ENCODE measurements around the gene ARHGEF9. TPM values are rescaled to one million over a fixed set of nuclear protein-coding genes. Genes with fewer than 3 reads are reported as not detected.

Gene ARHGEF9
- total and polyA plus RNA-seq, 4 experiments from 2014 or later, result 4.4 to 27.4 (median 13.9) TPM

GRCh38 chrX:63708801-63709200, 76.2 kb downstream of the ARHGEF9 start:
- CTCF ChIA-PET (ENCODE audit: partially characterized antibody), result no interaction called here
- intact Hi-C loops (cut with micrococcal nuclease), result no loop called here

GRCh38 chrX:63702556-63702955, 82.5 kb downstream of the ARHGEF9 start:
- no peak for DNase-seq
- H3K27me3 ChIP-seq (ENCODE audit: insufficient read depth, low read length), result no peaks in the 10 kb centered on the region
- H3K4me1 Mint-ChIP-seq, result no peaks in the 10 kb centered on the region
- ChIA-PET POLR2A (ENCODE audit: partially characterized antibody) (no interaction called here), CTCF (ENCODE audit: partially characterized antibody) (no interaction called here)
- no peaks in the 10 kb centered on the region for H3K9me3 ChIP-seq (ENCODE audit: control insufficient read depth in 1 of 2, low read length in 2 of 2)
- H3K27me3 Mint-ChIP-seq, result no peaks in the 10 kb centered on the region
- H3K4me3 ChIP-seq (ENCODE audit: low read length in 2 of 2), result no peak overlapping the region
- no peaks in the 10 kb centered on the region for H3K4me1 ChIP-seq (ENCODE audit: insufficient read depth, low read length)
- H3K27ac ChIP-seq (ENCODE audit: low read depth, low read length), result no peak overlapping the region
- no peak overlapping the region for H3K27ac Mint-ChIP-seq
- peaks cover 50 to 57% of the 10 kb centered on the region in 2 donors for H3K36me3 Mint-ChIP-seq
- H3K36me3 ChIP-seq (ENCODE audit: insufficient read depth, low read length), result no peaks in the 10 kb centered on the region
- intact Hi-C loops (cut with micrococcal nuclease), result no loop called here
- H3K9me3 Mint-ChIP-seq, result no peaks in the 10 kb centered on the region
- no peak overlapping the region for H3K4me3 Mint-ChIP-seq

More at GRCh38 chrX:63708801-63709200, 76.2 kb downstream of the ARHGEF9 start:
- no peak overlapping the region for H3K27ac Mint-ChIP-seq
- no peak for DNase-seq
- POLR2A ChIA-PET (ENCODE audit: partially characterized antibody), result no interaction called here
- no peaks in the 10 kb centered on the region for H3K27me3 ChIP-seq (ENCODE audit: insufficient read depth, low read length)
- no peaks in the 10 kb centered on the region for H3K4me1 ChIP-seq (ENCODE audit: insufficient read depth, low read length)
- no peaks in the 10 kb centered on the region for H3K9me3 Mint-ChIP-seq
- no peaks in the 10 kb centered on the region for H3K36me3 ChIP-seq (ENCODE audit: insufficient read depth, low read length)
- H3K4me1 Mint-ChIP-seq, result peaks cover 0 to 3% (median 2%) of the 10 kb centered on the region in 4 donors
- no peak overlapping the region for H3K4me3 ChIP-seq (ENCODE audit: low read length in 2 of 2)
- H3K27me3 Mint-ChIP-seq, result no peaks in the 10 kb centered on the region
- no peak overlapping the region for H3K27ac ChIP-seq (ENCODE audit: low read depth, low read length)
- H3K36me3 Mint-ChIP-seq, result peaks cover 23 to 33% of the 10 kb centered on the region in 2 donors
- H3K4me3 Mint-ChIP-seq, result no peak overlapping the region
- H3K9me3 ChIP-seq (ENCODE audit: control insufficient read depth in 1 of 2, low read length in 2 of 2), result no peaks in the 10 kb centered on the region

- intact Hi-C loops (cut with micrococcal nuclease), result no loop called here
- no peak overlapping the region for H3K4me3 Mint-ChIP-seq
Observed at GRCh38 chrX:63686878-63687714, 97.9 kb downstream of the ARHGEF9 start.

GRCh38 chrX:63680423-63680822, 104.6 kb downstream of the ARHGEF9 start:
- Histone ChIP-seq H3K27me3 (ENCODE audit: insufficient read depth, low read length) (no peaks in the 10 kb centered on the region), H3K4me1 (ENCODE audit: insufficient read depth, low read length) (no peaks in the 10 kb centered on the region), H3K27ac (ENCODE audit: low read depth, low read length) (no peak overlapping the region), H3K4me3 (ENCODE audit: low read length in 2 of 2) (no peak overlapping the region), H3K36me3 (ENCODE audit: insufficient read depth, low read length) (no peaks in the 10 kb centered on the region), H3K9me3 (ENCODE audit: control insufficient read depth in 1 of 2, low read length in 2 of 2) (no peaks in the 10 kb centered on the region)
- Mint-ChIP-seq H3K27me3 (no peaks in the 10 kb centered on the region), H3K9me3 (no peaks in the 10 kb centered on the region), H3K27ac (no peak overlapping the region), H3K4me1 (peaks cover 0 to 5% (median 0%) of the 10 kb centered on the region in 4 donors), H3K4me3 (no peak overlapping the region), H3K36me3 (peaks cover 34% of the 10 kb centered on the region in 2 donors)
- intact Hi-C loops (cut with micrococcal nuclease), result no loop called here
- POLR2A ChIA-PET (ENCODE audit: partially characterized antibody), result no interaction called here
- DNase-seq, result no peak
- CTCF ChIA-PET (ENCODE audit: partially characterized antibody), result no interaction called here

More at GRCh38 chrX:63686878-63687714, 97.9 kb downstream of the ARHGEF9 start:
- Mint-ChIP-seq H3K4me1 (peaks cover 0 to 5% (median 2%) of the 10 kb centered on the region in 4 donors), H3K36me3 (peaks cover 19 to 28% of the 10 kb centered on the region in 2 donors), H3K27me3 (no peaks in the 10 kb centered on the region), H3K9me3 (peaks cover 0 to 9% (median 4%) of the 10 kb centered on the region in 8 donors), H3K27ac (peak overlapping the region in 2 of 7 donors; percentile 23 to 49)
- peak in 4 of 5 donors; percentile 14 to 37 (median 26) for DNase-seq
- H3K9me3 ChIP-seq (ENCODE audit: control insufficient read depth in 1 of 2, low read length in 2 of 2), result no peaks in the 10 kb centered on the region
- no peaks in the 10 kb centered on the region for H3K36me3 ChIP-seq (ENCODE audit: insufficient read depth, low read length)
- H3K4me1 ChIP-seq (ENCODE audit: insufficient read depth, low read length), result no peaks in the 10 kb centered on the region
- no peaks in the 10 kb centered on the region for H3K27me3 ChIP-seq (ENCODE audit: insufficient read depth, low read length)
- ChIA-PET CTCF (ENCODE audit: partially characterized antibody) (interaction anchor here (1.2 to 1.9 kb wide), 2 partner anchors 10 to 437 kb away, joined by 4 to 11 read pairs; no protein-coding TSS in a partner anchor), POLR2A (ENCODE audit: partially characterized antibody) (no interaction called here)
- no peak overlapping the region for H3K27ac ChIP-seq (ENCODE audit: low read depth, low read length)
- no peak overlapping the region for H3K4me3 ChIP-seq (ENCODE audit: low read length in 2 of 2)

- Mint-ChIP-seq H3K4me1 (peaks cover 0 to 5% (median 0%) of the 10 kb centered on the region in 4 donors), H3K27ac (no peak overlapping the region), H3K36me3 (peaks cover 34 to 41% of the 10 kb centered on the region in 2 donors), H3K4me3 (no peak overlapping the region), H3K27me3 (no peaks in the 10 kb centered on the region), H3K9me3 (no peaks in the 10 kb centered on the region)
- ChIA-PET CTCF (ENCODE audit: partially characterized antibody) (no interaction called here), POLR2A (ENCODE audit: partially characterized antibody) (no interaction called here)
- no peak overlapping the region for H3K4me3 ChIP-seq (ENCODE audit: low read length in 2 of 2)
- H3K36me3 ChIP-seq (ENCODE audit: insufficient read depth, low read length), result no peaks in the 10 kb centered on the region
- DNase-seq, result no peak
- H3K4me1 ChIP-seq (ENCODE audit: insufficient read depth, low read length), result no peaks in the 10 kb centered on the region
- intact Hi-C loops (cut with micrococcal nuclease), result no loop called here
- no peaks in the 10 kb centered on the region for H3K27me3 ChIP-seq (ENCODE audit: insufficient read depth, low read length)
- H3K27ac ChIP-seq (ENCODE audit: low read depth, low read length), result no peak overlapping the region
- H3K9me3 ChIP-seq (ENCODE audit: control insufficient read depth in 1 of 2, low read length in 2 of 2), result no peaks in the 10 kb centered on the region
Observed at GRCh38 chrX:63679432-63679831, 105.6 kb downstream of the ARHGEF9 start.

- ChIA-PET CTCF (ENCODE audit: partially characterized antibody) (no interaction called here), POLR2A (ENCODE audit: partially characterized antibody) (no interaction called here)
- peaks cover 43 to 52% of the 10 kb centered on the region in 2 donors for H3K36me3 Mint-ChIP-seq
- Histone ChIP-seq H3K9me3 (ENCODE audit: control insufficient read depth in 1 of 2, low read length in 2 of 2) (no peaks in the 10 kb centered on the region), H3K4me3 (ENCODE audit: low read length in 2 of 2) (no peak overlapping the region), H3K27me3 (ENCODE audit: insufficient read depth, low read length) (no peaks in the 10 kb centered on the region), H3K27ac (ENCODE audit: low read depth, low read length) (no peak overlapping the region), H3K36me3 (ENCODE audit: insufficient read depth, low read length) (peaks cover 8% of the 10 kb centered on the region), H3K4me1 (ENCODE audit: insufficient read depth, low read length) (no peaks in the 10 kb centered on the region)
- no peak overlapping the region for H3K4me3 Mint-ChIP-seq
- no peaks in the 10 kb centered on the region for H3K9me3 Mint-ChIP-seq
- H3K4me1 Mint-ChIP-seq, result peaks cover 0 to 1% (median 0%) of the 10 kb centered on the region in 4 donors
- no peak overlapping the region for H3K27ac Mint-ChIP-seq
- H3K27me3 Mint-ChIP-seq, result no peaks in the 10 kb centered on the region
- no peak for DNase-seq
- intact Hi-C loops (cut with micrococcal nuclease), result no loop called here
Observed at GRCh38 chrX:63675716-63676115, 109.3 kb downstream of the ARHGEF9 start.

- Histone ChIP-seq H3K4me1 (ENCODE audit: insufficient read depth, low read length) (no peaks in the 10 kb centered on the region), H3K27me3 (ENCODE audit: insufficient read depth, low read length) (no peaks in the 10 kb centered on the region), H3K4me3 (ENCODE audit: low read length in 2 of 2) (no peak overlapping the region), H3K9me3 (ENCODE audit: control insufficient read depth in 1 of 2, low read length in 2 of 2) (no peaks in the 10 kb centered on the region), H3K27ac (ENCODE audit: low read depth, low read length) (no peak overlapping the region), H3K36me3 (ENCODE audit: insufficient read depth, low read length) (peaks cover 8% of the 10 kb centered on the region)
- no peak for DNase-seq
- ChIA-PET POLR2A (ENCODE audit: partially characterized antibody) (no interaction called here), CTCF (ENCODE audit: partially characterized antibody) (no interaction called here)
- intact Hi-C loops (cut with micrococcal nuclease), result no loop called here
- no peaks in the 10 kb centered on the region for H3K4me1 Mint-ChIP-seq
- H3K9me3 Mint-ChIP-seq, result no peaks in the 10 kb centered on the region
- no peak overlapping the region for H3K27ac Mint-ChIP-seq
- H3K4me3 Mint-ChIP-seq, result no peak overlapping the region
- H3K36me3 Mint-ChIP-seq, result peaks cover 54 to 60% of the 10 kb centered on the region in 2 donors
- H3K27me3 Mint-ChIP-seq, result no peaks in the 10 kb centered on the region
Observed at GRCh38 chrX:63673896-63674295, 111.1 kb downstream of the ARHGEF9 start.
